Skeletal muscle cell (primary cell): ENCODE measurements around the gene ABCD3.
"Not testable (repeated sequence)": the region's sequence is repeated elsewhere in the genome, so short reads cannot be mapped to it uniquely, and the experiment has no call there.

ENCODE experiments used
- DNase-seq: peaks from one replicate; pipeline ENCODE4 v3.0.0-alpha.2; 2010; ENCODE audit warnings: low read depth
- H3K4me3 ChIP-seq: 2 replicates; pipeline ENCODE4 v1.5.1; 2011; ENCODE audit warnings: low read depth, mild to moderate bottlenecking, control low read depth, low read length, moderate library complexity

ABCD3 gene

GRCh38 chr1:94445733-94446132 is 27.5 kb downstream of the ABCD3 start:
- not testable (repeated sequence) for DNase-seq, H3K4me3 ChIP-seq

DNA sequence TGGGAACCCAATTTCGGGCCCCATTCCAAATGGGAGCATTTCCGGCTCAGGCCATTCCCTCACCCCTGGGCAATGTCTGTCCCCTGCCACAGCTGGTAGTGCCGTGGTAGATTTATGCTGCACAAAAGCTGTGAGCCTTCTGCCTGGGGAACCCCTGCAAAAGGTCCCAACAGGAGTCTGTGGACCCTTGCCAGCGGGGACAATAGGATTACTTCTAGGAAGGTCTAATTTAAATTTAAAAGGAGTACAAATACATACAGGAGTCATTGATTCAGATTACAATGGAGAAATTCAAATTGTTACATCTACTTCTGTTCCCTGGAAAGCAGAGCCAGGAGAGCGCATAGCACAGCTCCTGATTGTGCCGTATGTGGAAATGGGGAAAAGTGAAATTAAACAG is 28.0 kb downstream of the ABCD3 start:
- not testable (repeated sequence) for DNase-seq, H3K4me3 ChIP-seq

DNA sequence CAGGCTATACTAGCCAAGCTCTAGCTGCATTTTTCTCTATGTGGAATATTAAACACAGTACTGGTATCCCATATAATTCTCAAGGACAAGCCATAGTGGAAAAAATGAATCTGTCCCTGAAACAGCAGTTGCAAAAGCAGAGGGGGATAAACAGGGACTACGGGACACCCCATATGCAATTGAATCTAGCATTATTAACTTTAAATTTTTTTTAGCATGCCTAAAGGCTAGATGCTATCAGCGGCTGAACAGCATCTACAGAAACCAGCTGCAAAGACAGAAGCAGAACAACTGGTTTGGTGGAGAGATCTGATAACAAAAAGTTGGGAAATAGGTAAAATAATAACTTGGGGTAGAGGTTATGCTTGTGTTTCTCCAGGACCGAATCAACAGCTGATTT is 30.6 kb downstream of the ABCD3 start:
- H3K4me3 ChIP-seq, DNase-seq: not testable (repeated sequence)

DNA sequence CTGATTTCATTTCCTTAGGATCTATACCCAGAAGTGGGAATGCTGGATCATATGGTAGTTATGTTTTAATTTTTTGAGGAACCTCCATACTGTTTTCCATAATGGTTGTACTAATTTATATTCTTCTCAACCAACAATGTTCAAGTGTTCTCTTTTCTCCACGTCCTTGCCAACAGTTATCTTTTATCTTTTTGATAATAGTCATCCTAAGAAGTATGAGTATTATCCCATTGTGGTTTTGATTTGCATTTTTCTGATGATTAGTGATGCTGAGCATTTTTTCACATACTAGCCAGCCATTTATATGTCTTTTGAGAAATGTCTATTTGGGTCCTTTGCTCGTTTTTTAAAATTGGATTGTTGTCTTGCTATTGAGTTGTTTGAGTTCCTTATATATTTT is 38.5 kb downstream of the ABCD3 start:
- H3K4me3 ChIP-seq = no peak overlapping the region
- no peak for DNase-seq

GRCh38 chr1:94462606-94463005 is 44.4 kb downstream of the ABCD3 start:
- H3K4me3 ChIP-seq = no peak overlapping the region
- no peak for DNase-seq

- DNase-seq = no peak
- no peak overlapping the region for H3K4me3 ChIP-seq
Measured at GRCh38 chr1:94463056-94463764, 45.0 kb downstream of the ABCD3 start.

DNA sequence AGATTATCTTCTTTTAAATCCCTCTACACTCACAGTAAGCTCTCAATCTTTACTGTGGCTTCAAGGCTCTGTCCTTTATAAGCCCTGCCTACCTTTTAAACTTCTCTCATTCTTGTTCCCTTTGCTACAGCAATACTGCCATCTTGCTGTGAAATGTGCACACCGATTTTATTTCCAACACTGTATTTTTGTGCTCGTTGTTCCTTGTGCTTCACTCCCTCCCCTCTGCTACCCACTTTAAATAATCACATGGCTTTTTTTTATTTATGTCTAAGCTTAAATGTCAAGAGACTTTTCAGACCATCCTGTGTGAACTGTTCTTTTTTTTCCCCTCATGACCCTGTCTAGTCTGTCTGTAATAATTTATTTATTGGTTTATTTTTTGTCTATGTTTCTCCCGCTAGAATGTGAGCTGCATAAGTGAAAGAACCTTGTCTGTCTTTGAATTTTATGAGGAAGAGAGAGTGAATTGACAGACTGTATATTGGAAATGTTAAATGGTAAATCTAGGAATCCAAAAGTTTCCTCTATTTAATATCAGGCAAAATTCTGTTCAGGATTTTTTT is 45.7 kb downstream of the ABCD3 start:
- no peak overlapping the region for H3K4me3 ChIP-seq
- DNase-seq = peak; percentile 12

GRCh38 chr1:94468708-94469107 is 50.5 kb downstream of the ABCD3 start:
- H3K4me3 ChIP-seq = no peak overlapping the region
- DNase-seq = no peak

DNA sequence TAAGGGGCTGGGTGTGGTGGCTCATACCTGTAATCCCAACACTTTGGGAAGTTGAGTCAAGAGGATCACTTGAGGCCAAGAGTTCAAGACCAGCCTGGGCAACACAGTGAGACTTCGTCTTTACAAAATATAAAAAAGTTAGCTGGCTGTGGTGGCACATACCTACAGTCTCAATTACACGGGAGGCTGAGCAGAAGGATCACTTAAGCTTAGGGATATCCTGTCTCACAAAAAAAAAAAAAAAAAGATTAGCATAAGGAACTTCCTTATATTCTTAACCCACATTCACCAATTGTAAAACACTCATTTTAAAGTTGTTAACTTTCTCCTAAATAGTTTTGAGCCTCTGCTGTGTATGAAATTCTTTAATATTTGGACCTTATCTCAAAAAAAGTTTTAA is 53.1 kb downstream of the ABCD3 start:
- no peak for DNase-seq
- no peak overlapping the region for H3K4me3 ChIP-seq

DNA sequence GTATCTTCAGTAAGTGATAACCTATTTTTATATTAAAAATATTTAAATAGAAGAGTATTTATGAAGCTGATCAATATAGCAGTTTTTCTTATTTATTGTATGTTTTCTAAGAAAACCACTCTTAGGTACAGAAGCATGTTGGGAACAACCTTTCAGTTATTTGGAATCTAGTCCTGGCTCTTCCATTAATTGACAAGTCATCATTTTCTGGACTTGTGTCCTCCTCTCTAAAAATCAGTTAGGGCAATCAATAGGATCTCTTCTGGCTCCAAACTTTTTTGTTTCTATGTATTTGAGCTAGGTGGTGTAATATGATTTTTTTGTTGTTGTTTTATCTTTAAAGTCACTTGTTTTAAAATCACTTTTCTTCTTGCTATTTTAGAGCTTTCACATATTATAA is 57.0 kb downstream of the ABCD3 start:
- H3K4me3 ChIP-seq = no peak overlapping the region
- DNase-seq = no peak

- no peak for DNase-seq
- no peak overlapping the region for H3K4me3 ChIP-seq
Measured at GRCh38 chr1:94479682-94480081, 61.5 kb downstream of the ABCD3 start.

DNA sequence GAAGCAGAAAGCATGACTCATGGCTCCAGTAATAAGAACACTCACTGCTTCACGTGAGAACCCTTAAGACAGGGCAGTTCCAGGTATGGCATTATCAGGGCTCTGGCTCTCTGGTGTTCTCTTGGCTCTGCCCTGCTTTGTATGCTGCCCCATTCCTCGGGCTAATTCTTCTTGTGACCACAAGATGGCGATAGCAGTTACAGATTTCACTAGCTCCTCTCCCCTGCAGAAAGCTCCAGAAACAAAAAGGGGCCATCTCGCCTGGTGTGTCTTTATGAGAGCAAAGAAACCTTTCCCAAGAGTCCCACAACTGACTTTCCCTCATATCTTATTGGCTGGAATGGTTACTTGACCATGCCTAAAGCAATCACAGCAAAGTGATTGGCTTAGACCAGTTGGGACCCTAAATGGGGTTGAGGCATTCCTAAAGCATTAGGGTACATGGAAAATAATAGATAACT is 63.3 kb downstream of the ABCD3 start:
- peak; percentile 32 for DNase-seq
- no peak overlapping the region for H3K4me3 ChIP-seq

DNA sequence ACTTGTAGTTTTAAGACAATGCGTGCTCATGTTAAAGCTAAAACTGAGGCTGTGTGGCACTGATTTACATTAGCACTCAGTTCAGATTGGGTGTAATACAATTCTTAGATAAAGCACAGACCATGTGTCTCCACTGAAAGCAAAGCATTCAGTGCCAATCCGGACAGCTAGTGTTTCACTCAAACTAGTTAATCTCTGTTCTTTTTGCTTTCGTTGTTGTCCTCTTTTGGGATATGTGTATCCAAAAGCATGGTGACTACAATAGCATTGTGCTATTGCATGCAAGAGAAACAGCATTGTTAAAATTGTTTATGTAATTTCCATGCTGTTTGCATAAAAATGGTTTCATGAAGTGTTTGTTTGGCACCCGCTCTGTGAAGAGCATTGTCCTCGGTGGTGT is 68.8 kb downstream of the ABCD3 start:
- DNase-seq = no peak
- H3K4me3 ChIP-seq = no peak overlapping the region

- no peak for DNase-seq
- no peak overlapping the region for H3K4me3 ChIP-seq
Measured at GRCh38 chr1:94490556-94490955, 72.4 kb downstream of the ABCD3 start.

DNA sequence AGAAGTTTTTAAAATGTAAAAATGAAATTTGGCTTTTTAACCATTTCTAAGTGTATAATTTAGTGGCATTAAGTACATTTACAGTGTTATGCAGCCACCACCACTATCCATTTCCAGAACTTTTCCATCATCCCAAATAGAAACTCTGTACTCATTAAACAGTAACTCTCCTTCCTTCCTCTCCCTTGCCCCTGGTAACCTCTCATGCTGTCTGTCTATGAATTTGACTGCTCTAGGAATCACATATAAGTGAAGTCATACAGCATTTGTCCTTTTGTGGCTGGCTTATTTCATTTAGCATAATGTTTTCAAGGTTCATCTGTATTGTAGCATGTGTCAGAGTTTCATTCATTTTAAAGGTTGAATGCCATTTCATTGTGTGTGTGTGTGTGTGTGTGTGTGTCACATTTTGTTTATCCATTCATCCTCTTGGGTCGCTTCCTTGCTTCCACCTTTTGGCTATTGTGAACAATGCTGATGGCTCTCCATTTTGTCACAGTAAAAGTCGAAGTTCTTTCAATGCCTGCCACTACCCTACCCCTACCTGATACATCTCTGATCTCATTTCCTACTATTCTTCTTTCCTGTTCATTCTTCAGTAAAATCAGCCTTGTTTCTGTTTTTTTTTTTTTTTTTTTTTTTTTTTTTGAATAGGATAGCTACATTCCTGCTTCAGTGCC is 78.0 kb downstream of the ABCD3 start:
- H3K4me3 ChIP-seq = no peak overlapping the region
- DNase-seq = no peak

DNA sequence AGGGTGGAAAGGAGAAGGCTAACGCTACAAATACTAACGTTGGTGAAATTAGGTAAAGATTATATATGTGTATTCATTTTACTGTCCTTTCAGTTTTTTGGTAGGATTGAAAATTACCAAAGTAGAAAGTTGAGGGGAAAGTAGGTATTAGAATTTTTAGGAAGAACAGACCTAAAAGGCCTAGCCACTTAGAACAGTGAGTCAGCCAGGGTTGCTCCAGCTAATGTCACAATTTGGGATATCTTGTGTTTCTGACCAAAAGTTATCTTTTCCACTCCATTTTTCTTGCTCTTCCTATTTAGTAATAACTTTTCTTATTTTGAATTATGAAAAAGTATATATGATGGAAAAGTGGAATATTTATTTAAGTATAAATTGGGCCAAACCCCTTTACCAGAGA is 83.2 kb downstream of the ABCD3 start:
- no peak overlapping the region for H3K4me3 ChIP-seq
- no peak for DNase-seq

DNA sequence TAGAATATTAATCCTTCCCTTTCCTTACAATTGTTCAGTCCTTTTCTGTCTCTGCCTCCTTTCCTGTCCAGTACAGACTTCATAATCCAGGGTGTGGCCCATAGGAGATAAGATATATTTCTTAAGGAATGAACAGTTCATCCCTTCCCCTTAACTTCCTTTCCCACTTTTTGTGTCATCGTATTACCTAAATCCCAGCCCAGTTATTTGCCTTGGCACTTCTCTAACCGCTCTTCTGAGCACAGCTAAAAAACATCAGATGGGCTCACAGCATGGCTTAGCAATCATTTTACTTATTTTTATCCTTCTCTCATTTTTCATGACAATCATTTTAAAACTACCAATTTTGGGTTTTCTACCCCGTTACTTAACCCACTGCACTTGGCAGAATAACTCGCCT is 83.7 kb downstream of the ABCD3 start:
- no peak for DNase-seq
- no peak overlapping the region for H3K4me3 ChIP-seq

DNA sequence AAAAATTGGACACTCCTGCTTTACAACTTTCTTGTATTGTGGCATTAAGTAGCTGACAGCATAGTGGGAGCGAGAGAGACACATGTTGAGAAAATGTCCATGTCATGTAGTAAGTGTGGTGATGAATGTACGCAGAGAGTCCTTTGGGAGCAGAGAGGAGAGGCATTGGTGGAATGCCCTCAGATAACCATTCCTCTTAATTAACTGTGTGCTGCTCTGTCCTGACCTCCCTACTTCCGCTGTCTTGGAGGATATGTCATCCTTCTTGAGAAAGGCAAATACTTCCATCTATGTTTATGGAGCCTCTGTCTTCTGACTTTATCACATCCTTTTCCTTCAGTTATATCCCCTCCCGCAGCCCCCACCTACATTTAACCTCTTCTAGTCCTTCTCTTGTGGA is 85.0 kb downstream of the ABCD3 start:
- DNase-seq = no peak
- H3K4me3 ChIP-seq = no peak overlapping the region

DNA sequence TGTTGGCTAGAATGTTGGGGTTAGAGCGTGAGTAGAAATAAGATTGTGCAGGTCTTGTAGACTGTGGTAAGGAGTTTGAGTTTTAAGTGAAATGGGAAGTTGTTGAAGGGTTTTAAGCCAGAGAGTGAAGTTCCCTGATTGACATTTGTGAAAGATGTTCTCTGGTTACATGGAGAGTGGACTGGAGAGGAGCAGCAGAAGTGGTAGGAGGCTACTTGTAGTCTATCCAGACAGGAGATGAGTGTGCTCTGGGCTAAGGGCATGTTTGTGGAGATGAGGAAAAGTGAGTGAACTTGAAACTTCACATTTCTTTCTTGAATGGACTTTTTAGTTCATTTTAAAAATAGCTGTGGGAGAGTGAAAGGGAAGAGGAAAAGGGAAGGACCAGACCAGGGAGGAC is 86.4 kb downstream of the ABCD3 start:
- H3K4me3 ChIP-seq = no peak overlapping the region
- no peak for DNase-seq

GRCh38 chr1:94512816-94513215 is 94.6 kb downstream of the ABCD3 start:
- no peak for DNase-seq
- H3K4me3 ChIP-seq = no peak overlapping the region
